Keratinocyte (primary cell): ENCODE data around the gene MFAP3L. TPM values are rescaled to one million over a fixed set of nuclear protein-coding genes. Genes with fewer than 3 reads are reported as not detected.
"Not testable (repeated sequence)": the region's sequence is repeated elsewhere in the genome, so short reads cannot be mapped to it uniquely, and the experiment has no call there.

Experiments
- DNase-seq: peaks from one replicate; pipeline ENCODE4 v3.0.0-alpha.2; 2011; ENCODE audit warnings: low read depth, missing footprints, low spot score
- FAIRE-seq: peaks from 2 replicates; lab custom pipeline; 2011; peaks lifted over from hg19 to GRCh38; lab: Jason Lieb, UNC
- H2AFZ ChIP-seq: 2 replicates; pipeline ENCODE4 v1.6.0; 2012; ENCODE audit warnings: low read length, control low read depth, inconsistent platforms; ENCODE audit not compliant: control insufficient read depth
- H3K27ac ChIP-seq: 2 replicates; pipeline ENCODE4 v1.5.1; 2011; ENCODE audit warnings: low read length; ENCODE audit not compliant: control insufficient read depth, insufficient read depth
- H3K27me3 ChIP-seq: 3 replicates; pipeline ENCODE4 v1.6.0; 2011; ENCODE audit warnings: low read length; ENCODE audit not compliant: control insufficient read depth, insufficient read depth; ENCODE audit errors: extremely low read depth
- H3K36me3 ChIP-seq, 2 experiments: 2 replicates in 1 of 2; 3 replicates in 1 of 2; pipeline ENCODE4 v1.5.1; 2011; ENCODE audit warnings: low read length in 2 of 2, mild to moderate bottlenecking in 1 of 2; ENCODE audit not compliant: control insufficient read depth in 2 of 2, insufficient read depth in 2 of 2; ENCODE audit errors: extremely low read depth in 1 of 2
- H3K4me1 ChIP-seq: 3 replicates; pipeline ENCODE4 v1.5.1; 2011; ENCODE audit warnings: low read length; ENCODE audit not compliant: control insufficient read depth, insufficient read depth; ENCODE audit errors: extremely low read depth
- H3K4me2 ChIP-seq: 3 replicates; pipeline ENCODE4 v1.6.0; 2011; ENCODE audit warnings: low read depth, low read length; ENCODE audit not compliant: control insufficient read depth, insufficient read depth; ENCODE audit errors: extremely low read depth
- H3K4me3 ChIP-seq, 3 experiments: fragments of 200-600 bp in 1 of 3; sonication (generic) in 1 of 3; 2 replicates in 2 of 3; 3 replicates in 1 of 3; pipeline ENCODE4 v1.5.1; 2011 to 2016; ENCODE audit warnings: low read length in 3 of 3, mild to moderate bottlenecking in 3 of 3, control low read depth in 2 of 3, inconsistent platforms in 1 of 3, low read depth in 1 of 3, mixed read lengths in 1 of 3, mixed run types in 1 of 3, moderate library complexity in 1 of 3; ENCODE audit not compliant: control insufficient read depth in 2 of 3, insufficient read depth in 2 of 3; ENCODE audit errors: extremely low read depth in 1 of 3
- H3K79me2 ChIP-seq: 2 replicates; pipeline ENCODE4 v1.6.0; 2012; ENCODE audit warnings: low read length; ENCODE audit not compliant: control insufficient read depth, insufficient read depth
- H3K9ac ChIP-seq: 3 replicates; pipeline ENCODE4 v1.6.0; 2011; ENCODE audit warnings: low read length; ENCODE audit not compliant: control insufficient read depth, insufficient read depth; ENCODE audit errors: extremely low read depth
- H3K9me1 ChIP-seq: 3 replicates; pipeline ENCODE4 v1.6.0; 2011; ENCODE audit warnings: low read length; ENCODE audit not compliant: control insufficient read depth, insufficient read depth; ENCODE audit errors: extremely low read depth
- H3K9me3 ChIP-seq: 2 replicates; pipeline ENCODE4 v1.5.1; 2012; ENCODE audit warnings: low read depth, low read length; ENCODE audit not compliant: control insufficient read depth
- H4K20me1 ChIP-seq: 3 replicates; pipeline ENCODE4 v1.6.0; 2011; ENCODE audit warnings: low read length; ENCODE audit not compliant: control insufficient read depth, insufficient read depth; ENCODE audit errors: extremely low read depth
- EZH2 ChIP-seq: IDR thresholded peaks from one replicate; pipeline ENCODE4 v1.6.1; 2012; ENCODE audit warnings: inconsistent platforms, mild to moderate bottlenecking, low read length, moderate library complexity
- dilution Hi-C: fragments of 300-500 bp; cut with MboI; formaldehyde crosslinking; loops from one replicate; pipeline ENCODE4 v1.7.0; 2020; ENCODE audit warnings: low sequenced_read_pairs; ENCODE audit not compliant: extremely low pct_ligation_motif_present
- polyA plus RNA-seq, 5 experiments: library from polyadenylated mRNA; depleted of rRNA in 3 of 5; stranded (reverse) in 3 of 5; stranded (forward) in 1 of 5; unstranded in 1 of 5; fragments of >200 nt; gene quantifications; 1 replicate in 1 of 5; 2 replicates in 3 of 5; 3 replicates in 1 of 5; pipeline versions ENCODE4 v1.2.1 to v1.2.3, GENCODE V29; 2011 to 2012; ENCODE audit warnings: missing spikeins in 2 of 5, low read depth in 1 of 5, low replicate concordance in 1 of 5
- TF ChIP-seq, protein P1 (sequence below), 3 experiments: IDR thresholded peaks in 1 of 3; conservative IDR thresholded peaks in 1 of 3; optimal IDR thresholded peaks in 1 of 3; 2 replicates in 2 of 3; 3 replicates in 1 of 3; pipeline versions ENCODE3 to v1.5.1; 2011; ENCODE audit warnings: low read length in 3 of 3, mild to moderate bottlenecking in 3 of 3, moderate library complexity in 2 of 3, control low read depth in 1 of 3, inconsistent platforms in 1 of 3; ENCODE audit not compliant: insufficient read depth in 2 of 3; ENCODE audit errors: extremely low read depth in 1 of 3

Gene MFAP3L
- polyA plus RNA-seq, 1 donor (not counting 4 experiments of a cell fraction or from before 2014, with no cell fraction given): 7.6 TPM

DNA sequence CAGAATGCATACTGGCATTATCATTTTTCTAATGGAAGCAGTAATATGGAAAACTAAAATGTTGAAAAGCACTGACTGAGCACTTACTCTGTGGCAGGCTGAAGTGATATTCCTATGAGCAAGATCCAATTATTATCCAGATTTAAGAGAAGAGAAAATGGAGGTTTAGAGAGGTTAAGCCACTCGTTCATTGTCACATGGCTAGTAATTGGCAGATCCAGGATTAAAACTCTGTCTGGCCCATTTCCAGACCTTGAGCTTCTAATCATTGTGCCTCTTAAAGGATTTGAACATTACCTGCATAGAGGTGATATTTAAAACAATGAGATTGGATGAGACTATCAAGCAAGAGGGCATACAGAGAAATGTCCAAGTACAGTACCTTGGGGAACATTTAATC is 80.6 kb downstream of the MFAP3L start:
- H3K27ac ChIP-seq: no peak overlapping the region
- H3K36me3 ChIP-seq: no peaks in the 10 kb centered on the region
- no peak overlapping the region for H3K9ac ChIP-seq
- no peaks in the 10 kb centered on the region for H3K9me3 ChIP-seq
- H3K79me2 ChIP-seq: no peaks in the 10 kb centered on the region
- no peaks in the 10 kb centered on the region for H4K20me1 ChIP-seq
- H3K4me2 ChIP-seq: no peak overlapping the region
- no peaks in the 10 kb centered on the region for H3K27me3 ChIP-seq
- TF ChIP-seq, protein P1, sequence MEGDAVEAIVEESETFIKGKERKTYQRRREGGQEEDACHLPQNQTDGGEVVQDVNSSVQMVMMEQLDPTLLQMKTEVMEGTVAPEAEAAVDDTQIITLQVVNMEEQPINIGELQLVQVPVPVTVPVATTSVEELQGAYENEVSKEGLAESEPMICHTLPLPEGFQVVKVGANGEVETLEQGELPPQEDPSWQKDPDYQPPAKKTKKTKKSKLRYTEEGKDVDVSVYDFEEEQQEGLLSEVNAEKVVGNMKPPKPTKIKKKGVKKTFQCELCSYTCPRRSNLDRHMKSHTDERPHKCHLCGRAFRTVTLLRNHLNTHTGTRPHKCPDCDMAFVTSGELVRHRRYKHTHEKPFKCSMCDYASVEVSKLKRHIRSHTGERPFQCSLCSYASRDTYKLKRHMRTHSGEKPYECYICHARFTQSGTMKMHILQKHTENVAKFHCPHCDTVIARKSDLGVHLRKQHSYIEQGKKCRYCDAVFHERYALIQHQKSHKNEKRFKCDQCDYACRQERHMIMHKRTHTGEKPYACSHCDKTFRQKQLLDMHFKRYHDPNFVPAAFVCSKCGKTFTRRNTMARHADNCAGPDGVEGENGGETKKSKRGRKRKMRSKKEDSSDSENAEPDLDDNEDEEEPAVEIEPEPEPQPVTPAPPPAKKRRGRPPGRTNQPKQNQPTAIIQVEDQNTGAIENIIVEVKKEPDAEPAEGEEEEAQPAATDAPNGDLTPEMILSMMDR (optimal IDR thresholded peaks at IDR 0.05 in 1 of 3, IDR thresholded peaks at IDR 0.05 in 1 of 3, conservative IDR thresholded peaks at IDR 0.05 in 1 of 3; ENCODE audit: extremely low read depth in 1 of 3, insufficient read depth in 2 of 3, low read length in 3 of 3): no peak
- no peak for TF ChIP-seq EZH2
- dilution Hi-C loops: no loop called here
- no peak for FAIRE-seq
- no peak for DNase-seq
- H3K4me1 ChIP-seq: no peaks in the 10 kb centered on the region
- H3K4me3 ChIP-seq: no peak overlapping the region
- H2AFZ ChIP-seq: no peak overlapping the region
- no peaks in the 10 kb centered on the region for H3K9me1 ChIP-seq

GRCh38 chr4:169943601-169944000 is 82.6 kb downstream of the MFAP3L start:
- FAIRE-seq, H4K20me1 ChIP-seq, H3K9me3 ChIP-seq, DNase-seq, H3K79me2 ChIP-seq, H3K36me3 ChIP-seq, H3K9me1 ChIP-seq, H3K27ac ChIP-seq, H3K4me3 ChIP-seq, H3K9ac ChIP-seq, H3K27me3 ChIP-seq, dilution Hi-C loops, H3K4me1 ChIP-seq, H2AFZ ChIP-seq, H3K4me2 ChIP-seq: not testable (repeated sequence)

DNA sequence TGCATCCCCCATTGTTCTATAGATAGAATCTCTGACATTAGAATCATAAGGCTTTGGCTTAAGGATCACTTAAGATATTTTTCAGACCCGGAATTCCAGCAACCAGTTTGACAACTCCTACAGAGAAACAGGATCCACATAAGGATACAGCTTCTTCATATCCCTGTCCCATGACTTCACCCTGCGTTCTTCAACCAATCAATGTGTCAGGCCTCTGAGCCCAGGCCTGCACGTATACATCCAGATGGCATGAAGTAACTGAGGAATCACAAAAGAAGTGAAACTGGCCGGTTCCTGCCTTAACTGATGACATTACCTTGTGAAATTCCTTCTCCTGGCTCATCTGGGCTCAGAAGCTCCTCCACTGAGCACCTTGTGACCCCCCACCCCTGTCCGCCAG is 85.1 kb downstream of the MFAP3L start:
- Histone ChIP-seq H3K36me3 (no peaks in the 10 kb centered on the region), H3K4me3 (no peak overlapping the region), H3K27me3 (no peaks in the 10 kb centered on the region), H3K4me2 (no peak overlapping the region), H3K4me1 (no peaks in the 10 kb centered on the region), H3K9ac (no peak overlapping the region), H2AFZ (no peak overlapping the region), H3K9me1 (no peaks in the 10 kb centered on the region), H3K27ac (no peak overlapping the region), H4K20me1 (no peaks in the 10 kb centered on the region), H3K9me3 (no peaks in the 10 kb centered on the region), H3K79me2 (no peaks in the 10 kb centered on the region)
- DNase-seq (no peak), FAIRE-seq (no peak)
- dilution Hi-C loops: no loop called here
- TF ChIP-seq, protein P1 (optimal IDR thresholded peaks at IDR 0.05 in 1 of 3, IDR thresholded peaks at IDR 0.05 in 1 of 3, conservative IDR thresholded peaks at IDR 0.05 in 1 of 3; ENCODE audit: extremely low read depth in 1 of 3, insufficient read depth in 2 of 3, low read length in 3 of 3): no peak
- no peak for TF ChIP-seq EZH2
